Measurements from ENCODE around the gene ANKRD28. TPM values are rescaled to one million over a fixed set of nuclear protein-coding genes. Genes with fewer than 3 reads are reported as not detected.

Gene ANKRD28
- total and polyA plus RNA-seq, 7 experiments from 2014 or later: 8.7 to 70.4 (median 28.5) TPM

DNA sequence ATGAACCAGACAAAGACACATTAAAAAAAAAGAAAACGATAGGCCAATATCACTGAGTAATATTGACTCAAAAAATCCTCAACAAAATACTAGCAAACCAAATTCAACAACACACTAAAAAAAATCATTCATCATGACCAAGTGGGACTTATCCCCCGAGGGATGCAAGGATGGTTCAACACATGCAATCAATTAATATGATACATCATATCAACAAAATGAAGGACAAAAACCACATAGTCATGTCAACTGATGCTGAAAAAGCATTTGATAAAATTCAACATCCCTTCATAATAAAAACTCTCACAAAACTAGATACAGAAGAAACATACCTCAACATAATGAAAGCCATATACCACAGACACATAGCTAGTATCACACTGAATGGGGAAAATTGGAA lies 41.8 kb upstream of the ANKRD28 start:
- Histone ChIP-seq H3K9me3 (ENCODE audit: control insufficient read depth in 2 of 3, low read length in 3 of 3) (no peaks in the 10 kb centered on the region), H3K4me3 (ENCODE audit: low read length) (no peak overlapping the region), H3K36me3 (ENCODE audit: control insufficient read depth in 2 of 3, insufficient read depth in 3 of 3, low read length in 3 of 3) (no peaks in the 10 kb centered on the region), H3K4me1 (ENCODE audit: control insufficient read depth in 2 of 2, insufficient read depth in 2 of 2, low read length in 2 of 2) (no peaks in the 10 kb centered on the region), H3K27me3 (ENCODE audit: control insufficient read depth in 2 of 2, insufficient read depth in 2 of 2, low read length in 2 of 2) (no peaks in the 10 kb centered on the region), H3K27ac (ENCODE audit: low read depth, low read length) (no peak overlapping the region)
- POLR2A ChIA-PET: no interaction called here
- peaks cover 0 to 2% (median 0%) of the 10 kb centered on the region in 5 donors for H3K27me3 Mint-ChIP-seq
- no peak overlapping the region for H3K27ac Mint-ChIP-seq
- peaks cover 14 to 50% (median 45%) of the 10 kb centered on the region in 5 donors for H3K36me3 Mint-ChIP-seq
- intact Hi-C loops (cut with micrococcal nuclease): no loop called here
- ATAC-seq (no peak), DNase-seq (no peak)
- CTCF ChIA-PET: no interaction called here
- peaks cover 9 to 52% (median 40%) of the 10 kb centered on the region in 7 donors for H3K4me1 Mint-ChIP-seq
- no peak overlapping the region for H3K4me3 Mint-ChIP-seq
- H3K9me3 Mint-ChIP-seq: peaks cover 7 to 56% (median 23%) of the 10 kb centered on the region in 11 donors

DNA sequence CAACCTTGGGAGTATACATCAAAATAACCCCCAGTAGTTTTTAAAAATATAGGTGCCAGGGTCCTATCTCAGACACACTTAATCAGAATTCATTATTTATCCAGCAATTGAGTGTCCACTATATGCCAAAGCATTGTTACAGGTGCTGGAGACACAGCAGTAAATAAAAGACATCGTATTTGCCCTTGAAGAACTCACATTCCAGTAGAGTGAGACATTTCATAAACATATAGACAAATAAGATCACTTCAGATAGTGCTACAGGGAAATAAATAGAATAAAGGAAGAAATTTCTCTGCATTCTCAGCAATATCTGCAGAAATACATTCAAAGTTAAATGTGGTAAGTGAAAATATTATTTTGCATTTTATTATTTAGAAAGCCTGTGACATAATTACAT lies 34.1 kb upstream of the ANKRD28 start:
- intact Hi-C loops (cut with micrococcal nuclease): loop anchor here in 1 of 2 donors (2.0 kb wide), 1 partner anchor 15 kb away; no protein-coding TSS in a partner anchor
- no peaks in the 10 kb centered on the region for H3K4me1 ChIP-seq (ENCODE audit: control insufficient read depth in 2 of 2, insufficient read depth in 2 of 2, low read length in 2 of 2)
- no peaks in the 10 kb centered on the region for H3K36me3 ChIP-seq (ENCODE audit: control insufficient read depth in 2 of 3, insufficient read depth in 3 of 3, low read length in 3 of 3)
- H3K9me3 Mint-ChIP-seq: no peaks in the 10 kb centered on the region
- ChIA-PET CTCF (no interaction called here), POLR2A (no interaction called here)
- peaks cover 3 to 51% (median 23%) of the 10 kb centered on the region in 7 donors for H3K4me1 Mint-ChIP-seq
- H3K9me3 ChIP-seq (ENCODE audit: control insufficient read depth in 2 of 3, low read length in 3 of 3): no peaks in the 10 kb centered on the region
- H3K27ac ChIP-seq (ENCODE audit: low read depth, low read length): no peak overlapping the region
- ATAC-seq (no peak), DNase-seq (no peak)
- H3K4me3 Mint-ChIP-seq: no peak overlapping the region
- no peaks in the 10 kb centered on the region for H3K27me3 ChIP-seq (ENCODE audit: control insufficient read depth in 2 of 2, insufficient read depth in 2 of 2, low read length in 2 of 2)
- H3K27ac Mint-ChIP-seq: no peak overlapping the region
- no peak overlapping the region for H3K4me3 ChIP-seq (ENCODE audit: low read length)
- H3K27me3 Mint-ChIP-seq: no peaks in the 10 kb centered on the region
- no peaks in the 10 kb centered on the region for H3K36me3 Mint-ChIP-seq

DNA sequence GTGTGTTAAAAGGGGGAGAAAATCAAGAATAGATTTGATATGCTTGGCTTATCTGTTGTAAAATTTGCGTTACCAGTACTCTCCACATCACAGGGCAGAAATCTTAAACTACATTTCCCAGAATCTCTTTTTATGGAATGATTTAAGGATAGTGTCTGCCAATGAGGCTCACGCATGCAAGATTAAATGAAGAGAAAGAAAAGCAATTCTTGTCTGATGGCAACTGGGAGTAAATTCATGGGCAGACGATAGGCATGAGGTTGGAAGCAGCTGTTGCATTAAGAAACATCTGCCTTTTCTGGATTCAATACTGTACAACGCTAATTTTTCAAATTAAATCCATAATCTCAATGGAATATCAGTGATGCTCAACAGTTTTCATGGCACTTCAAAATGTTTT lies 27.2 kb upstream of the ANKRD28 start:
- Histone ChIP-seq H3K36me3 (ENCODE audit: control insufficient read depth in 2 of 3, insufficient read depth in 3 of 3, low read length in 3 of 3) (no peaks in the 10 kb centered on the region), H3K27me3 (ENCODE audit: control insufficient read depth in 2 of 2, insufficient read depth in 2 of 2, low read length in 2 of 2) (no peaks in the 10 kb centered on the region), H3K4me3 (ENCODE audit: low read length) (no peak overlapping the region), H3K4me1 (ENCODE audit: control insufficient read depth in 2 of 2, insufficient read depth in 2 of 2, low read length in 2 of 2) (no peaks in the 10 kb centered on the region), H3K27ac (ENCODE audit: low read depth, low read length) (no peak overlapping the region), H3K9me3 (ENCODE audit: control insufficient read depth in 2 of 3, low read length in 3 of 3) (no peaks in the 10 kb centered on the region)
- POLR2A ChIA-PET: no interaction called here
- CTCF ChIA-PET: no interaction called here
- H3K27me3 Mint-ChIP-seq: no peaks in the 10 kb centered on the region
- DNase-seq: no peak
- H3K27ac Mint-ChIP-seq: no peak overlapping the region
- intact Hi-C loops (cut with micrococcal nuclease): no loop called here
- no peak for ATAC-seq
- no peaks in the 10 kb centered on the region for H3K9me3 Mint-ChIP-seq
- H3K4me1 Mint-ChIP-seq: peaks cover 3 to 75% (median 63%) of the 10 kb centered on the region in 7 donors
- no peak overlapping the region for H3K4me3 Mint-ChIP-seq
- peaks cover 0 to 7% (median 0%) of the 10 kb centered on the region in 5 donors for H3K36me3 Mint-ChIP-seq

DNA sequence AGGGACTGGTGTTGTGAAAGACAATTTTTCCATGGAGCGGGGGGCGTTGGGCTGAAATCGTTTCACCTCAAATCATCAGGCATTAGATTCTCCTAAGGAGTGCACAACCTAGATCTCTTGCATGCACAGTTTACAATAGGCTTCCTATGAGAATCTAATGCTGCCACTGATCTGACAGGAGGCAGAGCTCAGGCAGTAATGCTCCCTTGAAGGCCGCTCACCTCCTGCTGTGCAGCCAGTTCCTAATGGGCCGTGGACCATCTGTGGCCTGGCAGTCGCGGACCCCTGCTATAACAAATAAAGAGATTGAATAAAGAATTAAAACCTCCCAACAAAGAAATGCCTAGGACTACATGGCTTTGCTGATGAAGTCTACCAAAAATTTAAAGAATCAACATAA lies 25.3 kb upstream of the ANKRD28 start:
- ChIA-PET CTCF (no interaction called here), POLR2A (no interaction called here)
- Mint-ChIP-seq H3K27me3 (no peaks in the 10 kb centered on the region), H3K4me1 (peaks cover 14 to 83% (median 72%) of the 10 kb centered on the region in 7 donors), H3K9me3 (no peaks in the 10 kb centered on the region), H3K27ac (no peak overlapping the region), H3K4me3 (no peak overlapping the region), H3K36me3 (peaks cover 0 to 7% (median 0%) of the 10 kb centered on the region in 5 donors)
- no peak overlapping the region for H3K27ac ChIP-seq (ENCODE audit: low read depth, low read length)
- no peaks in the 10 kb centered on the region for H3K36me3 ChIP-seq (ENCODE audit: control insufficient read depth in 2 of 3, insufficient read depth in 3 of 3, low read length in 3 of 3)
- no peak overlapping the region for H3K4me3 ChIP-seq (ENCODE audit: low read length)
- intact Hi-C loops (cut with micrococcal nuclease): no loop called here
- no peaks in the 10 kb centered on the region for H3K27me3 ChIP-seq (ENCODE audit: control insufficient read depth in 2 of 2, insufficient read depth in 2 of 2, low read length in 2 of 2)
- DNase-seq (no peak), ATAC-seq (no peak)
- H3K4me1 ChIP-seq (ENCODE audit: control insufficient read depth in 2 of 2, insufficient read depth in 2 of 2, low read length in 2 of 2): no peaks in the 10 kb centered on the region
- no peaks in the 10 kb centered on the region for H3K9me3 ChIP-seq (ENCODE audit: control insufficient read depth in 2 of 3, low read length in 3 of 3)

DNA sequence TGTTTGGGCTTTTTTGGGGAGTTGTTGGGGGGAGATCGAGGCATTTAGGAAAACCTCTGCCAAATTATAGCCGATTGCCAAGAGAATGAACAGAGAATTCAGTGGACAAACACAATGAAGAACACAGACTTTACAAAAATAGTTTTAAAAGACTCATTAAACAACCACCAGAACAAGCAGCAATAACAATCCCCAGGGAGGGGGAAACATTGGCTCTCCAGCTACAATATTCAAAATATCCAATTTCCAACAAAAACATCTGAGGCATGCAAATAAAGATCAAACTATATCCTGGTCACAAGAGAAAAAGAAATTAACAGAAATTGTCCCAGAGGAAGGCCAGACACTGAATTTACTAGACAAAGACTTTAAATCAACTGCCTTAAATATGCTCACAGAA lies 24.5 kb upstream of the ANKRD28 start:
- DNase-seq: no peak
- Histone ChIP-seq H3K9me3 (ENCODE audit: control insufficient read depth in 2 of 3, low read length in 3 of 3) (no peaks in the 10 kb centered on the region), H3K36me3 (ENCODE audit: control insufficient read depth in 2 of 3, insufficient read depth in 3 of 3, low read length in 3 of 3) (no peaks in the 10 kb centered on the region), H3K27ac (ENCODE audit: low read depth, low read length) (no peak overlapping the region), H3K4me1 (ENCODE audit: control insufficient read depth in 2 of 2, insufficient read depth in 2 of 2, low read length in 2 of 2) (no peaks in the 10 kb centered on the region), H3K4me3 (ENCODE audit: low read length) (no peak overlapping the region), H3K27me3 (ENCODE audit: control insufficient read depth in 2 of 2, insufficient read depth in 2 of 2, low read length in 2 of 2) (no peaks in the 10 kb centered on the region)
- H3K4me3 Mint-ChIP-seq: peak overlapping the region in 1 of 10 donors; percentile 10
- POLR2A ChIA-PET: no interaction called here
- H3K36me3 Mint-ChIP-seq: peaks cover 0 to 7% (median 0%) of the 10 kb centered on the region in 5 donors
- intact Hi-C loops (cut with micrococcal nuclease): no loop called here
- peak overlapping the region in 1 of 9 donors; percentile 21 for H3K27ac Mint-ChIP-seq
- CTCF ChIA-PET: no interaction called here
- peaks cover 21 to 83% (median 74%) of the 10 kb centered on the region in 7 donors for H3K4me1 Mint-ChIP-seq
- H3K27me3 Mint-ChIP-seq: no peaks in the 10 kb centered on the region
- ATAC-seq: no peak
- H3K9me3 Mint-ChIP-seq: no peaks in the 10 kb centered on the region

DNA sequence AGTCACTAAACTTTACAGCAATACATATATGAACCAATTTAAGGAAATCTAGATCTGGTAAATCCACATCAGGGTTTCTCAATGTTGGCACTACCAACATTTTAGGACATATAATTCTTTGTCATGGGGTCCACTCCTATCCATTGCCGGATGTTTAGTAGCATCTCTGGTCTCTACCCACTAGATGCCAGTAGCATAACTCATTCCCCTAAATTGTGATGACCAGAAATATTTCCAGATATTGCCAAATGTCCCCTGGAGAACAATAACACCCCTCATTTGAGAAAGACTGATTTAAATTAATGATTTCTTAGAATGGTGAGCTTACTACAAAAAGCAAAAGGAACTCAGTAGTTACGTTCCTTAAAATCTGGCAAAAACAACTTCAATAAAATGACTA lies 23.1 kb upstream of the ANKRD28 start:
- ChIA-PET CTCF (no interaction called here), POLR2A (interaction anchor here (1.0 kb wide), 1 partner anchor 23 kb away, joined by 3 read pairs; the partner anchor contains the start of gene ANKRD28)
- no peak overlapping the region for H3K27ac ChIP-seq (ENCODE audit: low read depth, low read length)
- no peak for DNase-seq
- H3K4me3 Mint-ChIP-seq: no peak overlapping the region
- no peaks in the 10 kb centered on the region for H3K27me3 Mint-ChIP-seq
- no peak for ATAC-seq
- H3K9me3 Mint-ChIP-seq: no peaks in the 10 kb centered on the region
- H3K36me3 ChIP-seq (ENCODE audit: control insufficient read depth in 2 of 3, insufficient read depth in 3 of 3, low read length in 3 of 3): no peaks in the 10 kb centered on the region
- H3K4me1 Mint-ChIP-seq: peaks cover 20 to 84% (median 74%) of the 10 kb centered on the region in 7 donors
- H3K4me3 ChIP-seq (ENCODE audit: low read length): no peak overlapping the region
- no peak overlapping the region for H3K27ac Mint-ChIP-seq
- peaks cover 0 to 8% of the 10 kb centered on the region in 2 donors for H3K4me1 ChIP-seq (ENCODE audit: control insufficient read depth in 2 of 2, insufficient read depth in 2 of 2, low read length in 2 of 2)
- H3K27me3 ChIP-seq (ENCODE audit: control insufficient read depth in 2 of 2, insufficient read depth in 2 of 2, low read length in 2 of 2): no peaks in the 10 kb centered on the region
- intact Hi-C loops (cut with micrococcal nuclease): no loop called here
- H3K9me3 ChIP-seq (ENCODE audit: control insufficient read depth in 2 of 3, low read length in 3 of 3): no peaks in the 10 kb centered on the region
- peaks cover 0 to 7% (median 0%) of the 10 kb centered on the region in 5 donors for H3K36me3 Mint-ChIP-seq

DNA sequence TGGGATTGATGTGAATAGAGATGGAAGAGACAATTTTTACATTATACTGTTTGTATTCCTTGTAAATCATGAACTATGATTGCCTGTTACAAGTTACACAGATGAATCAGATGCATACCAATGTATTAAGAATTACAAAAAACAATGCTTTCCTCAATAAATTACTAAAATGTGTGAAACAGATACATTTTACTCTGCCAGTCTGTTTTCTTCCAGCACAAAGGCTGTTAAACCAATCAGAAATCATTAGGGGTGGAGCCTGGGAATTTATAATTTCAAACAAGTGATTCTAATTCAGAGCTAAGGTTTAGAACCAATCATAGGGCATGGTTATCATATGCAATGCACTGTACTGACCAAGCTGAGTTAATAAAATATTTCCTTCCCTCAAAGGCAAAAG lies 21.8 kb upstream of the ANKRD28 start:
- Mint-ChIP-seq H3K9me3 (no peaks in the 10 kb centered on the region), H3K36me3 (peaks cover 0 to 5% (median 0%) of the 10 kb centered on the region in 5 donors), H3K27ac (no peak overlapping the region), H3K27me3 (no peaks in the 10 kb centered on the region), H3K4me1 (peaks cover 18 to 76% (median 62%) of the 10 kb centered on the region in 7 donors), H3K4me3 (no peak overlapping the region)
- Histone ChIP-seq H3K27me3 (ENCODE audit: control insufficient read depth in 2 of 2, insufficient read depth in 2 of 2, low read length in 2 of 2) (no peaks in the 10 kb centered on the region), H3K27ac (ENCODE audit: low read depth, low read length) (no peak overlapping the region), H3K36me3 (ENCODE audit: control insufficient read depth in 2 of 3, insufficient read depth in 3 of 3, low read length in 3 of 3) (no peaks in the 10 kb centered on the region), H3K4me3 (ENCODE audit: low read length) (no peak overlapping the region), H3K9me3 (ENCODE audit: control insufficient read depth in 2 of 3, low read length in 3 of 3) (no peaks in the 10 kb centered on the region), H3K4me1 (ENCODE audit: control insufficient read depth in 2 of 2, insufficient read depth in 2 of 2, low read length in 2 of 2) (peaks cover 0 to 8% of the 10 kb centered on the region in 2 donors)
- intact Hi-C loops (cut with micrococcal nuclease): loop anchor here in 1 of 2 donors (5.0 to 10.0 kb wide), 2 partner anchors 135 to 733 kb away; no protein-coding TSS in a partner anchor
- DNase-seq: no peak
- ChIA-PET POLR2A (interaction anchor here (0.7 kb wide), 1 partner anchor 57 kb away, joined by 3 read pairs; no protein-coding TSS in a partner anchor), CTCF (no interaction called here)
- no peak for ATAC-seq

Data from naive thymus-derived CD4-positive, alpha-beta T cell (primary cell).